Loucy (cell line): Measurements from ENCODE around the gene ASPHD2.

Source experiments
- EZH2phosphoT487 ChIP-seq: fragments of 200-600 bp; IDR thresholded peaks from 2 replicates; pipeline ENCODE4 v1.6.1; 2018; ENCODE audit warnings: antibody characterized with exemption, mild to moderate bottlenecking, moderate library complexity, borderline replicate concordance
- TF ChIP-seq, protein P1 (sequence below): fragments of 200-600 bp; sonication (generic); conservative IDR thresholded peaks from 2 replicates; pipeline ENCODE4 v1.5.1; 2014; ENCODE audit warnings: mild to moderate bottlenecking, antibody characterized with exemption, low read length

GRCh38 chr22:26399289-26399688, 29.8 kb upstream of the ASPHD2 start:
- TF ChIP-seq, protein P1, sequence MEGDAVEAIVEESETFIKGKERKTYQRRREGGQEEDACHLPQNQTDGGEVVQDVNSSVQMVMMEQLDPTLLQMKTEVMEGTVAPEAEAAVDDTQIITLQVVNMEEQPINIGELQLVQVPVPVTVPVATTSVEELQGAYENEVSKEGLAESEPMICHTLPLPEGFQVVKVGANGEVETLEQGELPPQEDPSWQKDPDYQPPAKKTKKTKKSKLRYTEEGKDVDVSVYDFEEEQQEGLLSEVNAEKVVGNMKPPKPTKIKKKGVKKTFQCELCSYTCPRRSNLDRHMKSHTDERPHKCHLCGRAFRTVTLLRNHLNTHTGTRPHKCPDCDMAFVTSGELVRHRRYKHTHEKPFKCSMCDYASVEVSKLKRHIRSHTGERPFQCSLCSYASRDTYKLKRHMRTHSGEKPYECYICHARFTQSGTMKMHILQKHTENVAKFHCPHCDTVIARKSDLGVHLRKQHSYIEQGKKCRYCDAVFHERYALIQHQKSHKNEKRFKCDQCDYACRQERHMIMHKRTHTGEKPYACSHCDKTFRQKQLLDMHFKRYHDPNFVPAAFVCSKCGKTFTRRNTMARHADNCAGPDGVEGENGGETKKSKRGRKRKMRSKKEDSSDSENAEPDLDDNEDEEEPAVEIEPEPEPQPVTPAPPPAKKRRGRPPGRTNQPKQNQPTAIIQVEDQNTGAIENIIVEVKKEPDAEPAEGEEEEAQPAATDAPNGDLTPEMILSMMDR: no peak
- no peak for TF ChIP-seq EZH2phosphoT487
